ENCODE data around the gene DNM1L. TPM values are rescaled to one million over a fixed set of nuclear protein-coding genes. Genes with fewer than 3 reads are reported as not detected.

DNM1L gene
- total and polyA plus RNA-seq, 10 of the 15 experiments (the other 5 are each of a cell fraction or from before 2014, with no cell fraction given), result 23.1 to 201 (median 63.9) TPM

- TF ChIP-seq PRDM15 (CRISPR knock-in tag; IDR thresholded peaks at IDR 0.05), result no peak
- no peak for TF ChIP-seq IKZF2 (IDR thresholded peaks at IDR 0.05)
- TF ChIP-seq SUPT20H (IDR thresholded peaks at IDR 0.05; ENCODE audit: borderline replicate concordance, control insufficient read depth, low read depth, low read length), result no peak
- no peak for TF ChIP-seq ZNF274 (IDR thresholded peaks at IDR 0.05; ENCODE audit: insufficient read depth, insufficient read length)
- no peak for TF ChIP-seq TCF7 (IDR thresholded peaks at IDR 0.05; ENCODE audit: borderline replicate concordance)
- TF ChIP-seq ATF3 (IDR thresholded peaks at IDR 0.05; ENCODE audit: borderline replicate concordance, extremely low read depth, low read depth, low read length), result no peak
- TF ChIP-seq CHD1 (IDR thresholded peaks at IDR 0.05; ENCODE audit: low read depth, low read length), result no peak
- TF ChIP-seq EP300 (IDR thresholded peaks at IDR 0.05; ENCODE audit: borderline replicate concordance in 1 of 2, control insufficient read depth in 1 of 2, low read depth in 2 of 2, low read length in 2 of 2), result no peak
- TF ChIP-seq DPF2 (IDR thresholded peaks at IDR 0.05), result no peak
- no peak for TF ChIP-seq ZNF384 (IDR thresholded peaks at IDR 0.05; ENCODE audit: borderline replicate concordance, low read depth, low read length)
- no peak for TF ChIP-seq YBX1 (IDR thresholded peaks at IDR 0.05)
- no peak for TF ChIP-seq HDAC6 (IDR thresholded peaks at IDR 0.05; ENCODE audit: unreplicated experiment)
- TF ChIP-seq ESRRA (IDR thresholded peaks at IDR 0.05; ENCODE audit: low read length), result no peak
- no peak for TF ChIP-seq ZNF24 (IDR thresholded peaks at IDR 0.05)
- TF ChIP-seq, protein P1, sequence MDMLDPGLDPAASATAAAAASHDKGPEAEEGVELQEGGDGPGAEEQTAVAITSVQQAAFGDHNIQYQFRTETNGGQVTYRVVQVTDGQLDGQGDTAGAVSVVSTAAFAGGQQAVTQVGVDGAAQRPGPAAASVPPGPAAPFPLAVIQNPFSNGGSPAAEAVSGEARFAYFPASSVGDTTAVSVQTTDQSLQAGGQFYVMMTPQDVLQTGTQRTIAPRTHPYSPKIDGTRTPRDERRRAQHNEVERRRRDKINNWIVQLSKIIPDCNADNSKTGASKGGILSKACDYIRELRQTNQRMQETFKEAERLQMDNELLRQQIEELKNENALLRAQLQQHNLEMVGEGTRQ (IDR thresholded peaks at IDR 0.05; ENCODE audit: borderline replicate concordance, low read depth, low read length), result no peak
- TF ChIP-seq CREB1 (IDR thresholded peaks at IDR 0.05; ENCODE audit: low read depth), result no peak
- ChIA-PET RAD21 (ENCODE audit: unreplicated experiment) (interaction anchor here (1.2 to 1.6 kb wide), 4 partner anchors 10 to 211 kb away, joined by 3 to 9 read pairs (median 6); partner anchors contain the start of gene YARS2), CTCF (interaction anchor here (0.6 to 4.5 kb wide), 4 partner anchors 9 to 1385 kb away, joined by 3 to 27 read pairs (median 5); no protein-coding TSS in a partner anchor), SMC1A (ENCODE audit: uncharacterized antibody, unreplicated experiment) (no interaction called here), POLR2A (interaction anchor here (0.5 kb wide), 1 partner anchor 135 kb away, joined by 3 read pairs; no protein-coding TSS in a partner anchor)
- in situ Hi-C loops (cut with MboI) (no loop called here), intact Hi-C loops (cut with micrococcal nuclease; ENCODE audit: unreplicated experiment) (no loop called here)
- BruUV-seq (replicated peaks), result no TSS peak
- H3K27ac ChIP-seq (ENCODE audit: control insufficient read depth, insufficient read depth), result no peak overlapping the region
- no peak overlapping the region for H3K9ac ChIP-seq (ENCODE audit: control insufficient read depth, insufficient read depth, low read length)
- H4K20me1 ChIP-seq (ENCODE audit: control insufficient read depth, insufficient read depth), result no peaks in the 10 kb centered on the region
- H3K27me3 ChIP-seq (replicated peaks in 1 of 2; ENCODE audit: control insufficient read depth in 2 of 2, insufficient read depth in 2 of 2, low read length in 1 of 2), result no peaks in the 10 kb centered on the region
- H3K9me3 ChIP-seq (replicated peaks; ENCODE audit: control insufficient read depth, insufficient read depth, low read length), result no peaks in the 10 kb centered on the region
- ATAC-seq, result no peak
- H3K4me1 ChIP-seq (ENCODE audit: control insufficient read depth, insufficient read depth, low read length), result no peaks in the 10 kb centered on the region
- no peak overlapping the region for H3K4me2 ChIP-seq (ENCODE audit: control insufficient read depth, insufficient read depth)
- H2AFZ ChIP-seq (ENCODE audit: control insufficient read depth, low read depth, low read length), result no peak overlapping the region
- no peaks in the 10 kb centered on the region for H3K36me3 ChIP-seq (ENCODE audit: control insufficient read depth in 2 of 2, insufficient read depth in 2 of 2, low read length in 1 of 2)
- no peak for FAIRE-seq
- H3K79me2 ChIP-seq (ENCODE audit: control insufficient read depth, insufficient read depth, low read length), result no peaks in the 10 kb centered on the region
- DNase-seq (ENCODE audit: low read depth, low spot score), result no peak
- no peak overlapping the region for H3K4me3 ChIP-seq
- 31% methylated on average over 2 of the region's 2 CpGs for WGBS (ENCODE audit: insufficient coverage, insufficient replicate concordance, low lambda C conversion rate, missing lambda C conversion rate)
These were observed 16.4 kb upstream of the DNM1L start for GRCh38 chr12:32662665-32663064.

Measured in GM12878 (cell line).